IPS DF 6.9 (cell line): ENCODE measurements around the gene CALML3.

Experiments
- DNase-seq: peaks from one replicate; pipeline ENCODE4 v3.0.0-alpha.2; 2013; ENCODE audit warnings: low read depth, low spot score
- H3K27ac ChIP-seq: one replicate; pipeline ENCODE4 v1.5.1; 2013; ENCODE audit warnings: low read length, control low read depth
- H3K27me3 ChIP-seq: 2 replicates; pipeline ENCODE4 v1.6.1; 2013; ENCODE audit warnings: mild to moderate bottlenecking, low read length; ENCODE audit not compliant: control insufficient read depth, insufficient read depth
- H3K36me3 ChIP-seq: 2 replicates; pipeline ENCODE4 v1.6.1; 2013; ENCODE audit warnings: low read length; ENCODE audit not compliant: control insufficient read depth, insufficient read depth
- H3K4me1 ChIP-seq: 2 replicates; pipeline ENCODE4 v1.6.1; 2013; ENCODE audit warnings: low read length; ENCODE audit not compliant: control insufficient read depth, insufficient read depth
- H3K4me3 ChIP-seq: 2 replicates; pipeline ENCODE4 v1.5.1; 2013; ENCODE audit warnings: mild to moderate bottlenecking, low read length
- H3K9me3 ChIP-seq: 2 replicates; pipeline ENCODE4 v1.6.1; 2013; ENCODE audit warnings: low read length, inconsistent platforms; ENCODE audit not compliant: control insufficient read depth, insufficient read depth
- WGBS: extraction: QIAGEN DNeasy Blood & Tissue Kit; methylation state at CpG from one replicate; pipeline ENCODE4 v1.1.7; 2013; ENCODE audit warnings: mixed read lengths, missing lambda C conversion rate; ENCODE audit not compliant: insufficient read length, insufficient coverage; 5-methylcytosine and 5-hydroxymethylcytosine counted together

The CALML3 gene

DNA sequence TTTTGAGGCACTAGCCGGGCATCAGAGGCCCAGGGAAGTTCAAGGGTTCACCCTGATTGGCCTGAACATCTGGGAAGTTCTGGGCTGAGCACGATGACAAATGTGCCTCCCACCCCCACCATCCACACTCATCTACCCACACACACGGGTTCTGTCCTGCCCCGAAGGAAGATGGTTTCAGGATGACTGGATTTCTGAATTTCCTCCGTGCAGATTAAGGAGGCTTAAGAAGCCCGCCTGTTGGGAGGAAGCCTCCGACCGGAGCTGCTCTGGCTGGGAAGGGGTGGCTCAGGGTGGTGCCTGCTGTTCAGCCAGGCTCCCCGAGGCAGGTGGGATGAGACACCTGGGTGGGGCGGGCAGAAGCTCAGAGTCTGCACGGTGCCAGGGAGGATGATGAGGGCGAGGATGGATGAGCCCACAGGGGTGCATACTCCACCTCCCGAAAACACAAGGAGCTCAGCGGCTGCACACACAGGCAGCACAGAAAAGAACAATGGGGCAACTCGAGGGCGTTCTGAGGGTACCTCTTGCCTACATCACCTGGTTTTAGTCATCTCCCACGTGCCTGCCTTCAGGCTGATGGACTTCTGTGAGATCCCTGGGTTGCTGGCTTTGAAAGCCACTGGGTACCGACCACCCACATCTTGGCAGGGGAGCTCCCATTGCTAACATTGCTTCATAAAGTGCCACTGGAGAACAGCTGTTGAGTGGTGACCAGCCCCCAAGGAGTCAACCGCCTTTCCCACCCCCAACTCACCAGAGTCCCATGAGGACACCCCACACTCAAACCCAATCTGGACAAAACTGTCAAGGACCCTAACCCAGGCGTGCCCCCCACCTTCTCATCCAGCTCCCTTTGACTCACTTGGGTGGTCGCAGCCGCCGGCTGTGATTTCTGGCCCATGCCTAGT lies 41.2 kb downstream of the CALML3 start:
- Histone ChIP-seq H3K4me1 (no peaks in the 10 kb centered on the region), H3K4me3 (no peak overlapping the region), H3K27me3 (no peaks in the 10 kb centered on the region), H3K36me3 (no peaks in the 10 kb centered on the region; the same call in 1 of the 2 replicates), H3K9me3 (no peaks in the 10 kb centered on the region), H3K27ac (no peak overlapping the region)
- no CpG with 5 or more reads among the region's 23 CpGs for WGBS
- DNase-seq: no peak

GRCh38 chr10:5566614-5567013 lies 41.9 kb downstream of the CALML3 start:
- no CpG with 5 or more reads among the region's 3 CpGs for WGBS
- no peaks in the 10 kb centered on the region for H3K4me1 ChIP-seq
- no peaks in the 10 kb centered on the region for H3K27me3 ChIP-seq
- no peak for DNase-seq
- no peak overlapping the region for H3K27ac ChIP-seq
- H3K4me3 ChIP-seq: no peak overlapping the region
- H3K36me3 ChIP-seq: no peaks in the 10 kb centered on the region; the same call in 1 of the 2 replicates
- no peaks in the 10 kb centered on the region for H3K9me3 ChIP-seq

DNA sequence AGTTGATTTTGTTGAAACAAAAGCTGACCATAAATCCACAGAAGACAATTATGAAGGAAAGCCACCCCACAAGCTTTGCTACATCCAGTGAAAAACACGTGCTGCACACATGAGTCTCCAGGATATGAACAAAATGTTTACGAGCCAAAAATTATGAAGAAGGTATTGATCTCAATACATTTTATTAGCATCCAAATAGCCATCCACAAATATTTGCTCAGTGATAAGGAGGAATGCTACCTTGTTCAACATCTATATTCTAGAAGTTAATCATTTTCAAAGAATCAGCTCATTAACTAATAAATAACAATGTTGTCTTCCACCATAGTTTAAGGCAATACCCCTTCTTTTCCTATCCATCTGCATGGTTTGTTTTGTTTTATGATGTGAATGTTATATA lies 42.7 kb downstream of the CALML3 start:
- no peak overlapping the region for H3K27ac ChIP-seq
- no peaks in the 10 kb centered on the region for H3K9me3 ChIP-seq
- no peaks in the 10 kb centered on the region; the same call in 1 of the 2 replicates for H3K36me3 ChIP-seq
- no peaks in the 10 kb centered on the region for H3K4me1 ChIP-seq
- DNase-seq: no peak
- H3K4me3 ChIP-seq: no peak overlapping the region
- no peaks in the 10 kb centered on the region for H3K27me3 ChIP-seq
- no CpG with 5 or more reads among the region's 2 CpGs for WGBS

- H3K9me3 ChIP-seq: no peaks in the 10 kb centered on the region
- no peaks in the 10 kb centered on the region; the same call in 1 of the 2 replicates for H3K36me3 ChIP-seq
- no peak overlapping the region for H3K4me3 ChIP-seq
- H3K27me3 ChIP-seq: no peaks in the 10 kb centered on the region
- WGBS: 100% methylated on average over 1 of the region's 2 CpGs
- no peak for DNase-seq
- no peaks in the 10 kb centered on the region for H3K4me1 ChIP-seq
- no peak overlapping the region for H3K27ac ChIP-seq
Observed at GRCh38 chr10:5568984-5569383, 44.2 kb downstream of the CALML3 start.

DNA sequence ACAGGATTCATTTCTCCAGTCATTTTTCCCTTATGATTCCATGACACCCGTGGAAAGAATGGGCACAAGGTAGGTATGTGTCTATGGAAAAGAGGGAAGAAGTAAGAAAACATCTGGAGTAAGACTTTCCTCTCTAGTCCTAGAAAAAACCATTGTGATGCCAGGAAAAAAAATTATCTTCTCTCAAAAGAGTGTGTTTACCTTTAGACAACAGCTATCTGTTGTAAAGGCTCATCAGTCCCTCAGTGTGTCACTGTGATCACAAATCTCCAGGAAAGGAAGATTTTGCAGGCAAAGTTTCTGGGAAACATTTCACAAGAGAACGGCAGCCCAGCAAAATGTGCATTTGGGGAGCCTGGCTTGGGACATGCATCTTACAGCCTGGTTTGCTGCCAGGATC lies 44.8 kb downstream of the CALML3 start:
- no peaks in the 10 kb centered on the region; the same call in 1 of the 2 replicates for H3K36me3 ChIP-seq
- H3K9me3 ChIP-seq: no peaks in the 10 kb centered on the region
- H3K27ac ChIP-seq: no peak overlapping the region
- H3K4me3 ChIP-seq: no peak overlapping the region
- WGBS: no CpG with 5 or more reads among the region's 2 CpGs
- no peaks in the 10 kb centered on the region for H3K4me1 ChIP-seq
- no peaks in the 10 kb centered on the region for H3K27me3 ChIP-seq
- no peak for DNase-seq

DNA sequence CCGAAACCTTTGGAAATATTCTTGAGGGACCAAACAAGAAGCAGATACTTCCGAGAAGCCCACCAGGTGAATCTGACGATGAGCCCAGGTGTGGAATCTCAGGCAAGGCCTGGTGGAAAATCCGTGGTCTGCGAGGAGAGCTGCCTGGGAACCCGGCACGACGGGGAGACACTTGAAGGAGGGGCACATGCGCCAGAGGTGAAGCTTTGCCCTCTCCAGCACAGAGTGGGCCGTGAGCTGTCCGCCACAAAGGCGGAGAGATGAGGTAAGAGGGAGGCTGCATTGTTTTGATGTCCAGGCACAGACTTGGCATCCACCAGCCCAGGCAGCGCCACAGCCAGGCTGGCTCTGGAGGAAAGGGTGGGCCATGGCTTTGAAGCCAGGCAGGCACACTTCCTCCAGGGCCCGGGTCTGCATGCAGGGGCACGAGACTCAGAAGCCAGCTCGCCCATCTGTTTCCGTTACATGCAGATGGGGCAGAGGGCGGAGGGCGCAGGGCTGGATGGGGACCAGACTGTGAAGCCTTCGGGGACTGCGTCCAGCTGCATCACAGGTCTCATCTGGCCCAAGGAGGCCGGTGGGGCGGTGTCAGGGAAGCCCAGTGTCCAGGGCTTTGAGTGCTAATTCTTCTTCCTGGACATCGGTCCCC lies 45.4 kb downstream of the CALML3 start:
- Histone ChIP-seq H3K4me1 (no peaks in the 10 kb centered on the region), H3K4me3 (no peak overlapping the region), H3K27me3 (no peaks in the 10 kb centered on the region), H3K27ac (no peak overlapping the region), H3K36me3 (no peaks in the 10 kb centered on the region; the same call in 1 of the 2 replicates), H3K9me3 (no peaks in the 10 kb centered on the region)
- DNase-seq: no peak
- no CpG with 5 or more reads among the region's 24 CpGs for WGBS

- no peak overlapping the region for H3K4me3 ChIP-seq
- H3K9me3 ChIP-seq: no peaks in the 10 kb centered on the region
- WGBS: no CpG with 5 or more reads among the region's 13 CpGs
- no peaks in the 10 kb centered on the region for H3K27me3 ChIP-seq
- no peaks in the 10 kb centered on the region for H3K4me1 ChIP-seq
- no peak overlapping the region for H3K27ac ChIP-seq
- no peaks in the 10 kb centered on the region; the same call in 1 of the 2 replicates for H3K36me3 ChIP-seq
- no peak for DNase-seq
Observed at GRCh38 chr10:5570979-5571810, 46.4 kb downstream of the CALML3 start.

DNA sequence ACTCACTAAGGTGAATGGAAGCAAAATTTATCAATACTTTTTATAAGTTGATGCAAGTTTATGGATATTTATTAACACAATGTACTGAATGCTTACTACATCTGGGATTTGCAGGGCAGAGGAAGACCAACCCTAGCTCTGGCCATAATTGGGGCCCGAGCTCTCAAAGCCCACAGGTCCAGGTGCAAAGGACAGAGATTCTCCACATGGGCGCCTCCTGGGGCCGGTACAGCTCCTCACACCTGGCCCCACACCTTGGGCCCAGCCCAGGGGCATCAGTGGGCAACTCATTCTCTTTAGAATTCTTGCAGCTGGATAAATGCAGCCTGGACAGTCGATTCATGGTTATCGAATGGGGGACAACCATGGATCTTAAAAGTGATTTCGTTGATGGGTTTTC lies 47.1 kb downstream of the CALML3 start:
- no peaks in the 10 kb centered on the region; the same call in 1 of the 2 replicates for H3K36me3 ChIP-seq
- no peaks in the 10 kb centered on the region for H3K9me3 ChIP-seq
- DNase-seq: no peak
- no peak overlapping the region for H3K27ac ChIP-seq
- H3K4me3 ChIP-seq: no peak overlapping the region
- WGBS: no CpG with 5 or more reads among the region's 6 CpGs
- H3K4me1 ChIP-seq: no peaks in the 10 kb centered on the region
- H3K27me3 ChIP-seq: no peaks in the 10 kb centered on the region

DNA sequence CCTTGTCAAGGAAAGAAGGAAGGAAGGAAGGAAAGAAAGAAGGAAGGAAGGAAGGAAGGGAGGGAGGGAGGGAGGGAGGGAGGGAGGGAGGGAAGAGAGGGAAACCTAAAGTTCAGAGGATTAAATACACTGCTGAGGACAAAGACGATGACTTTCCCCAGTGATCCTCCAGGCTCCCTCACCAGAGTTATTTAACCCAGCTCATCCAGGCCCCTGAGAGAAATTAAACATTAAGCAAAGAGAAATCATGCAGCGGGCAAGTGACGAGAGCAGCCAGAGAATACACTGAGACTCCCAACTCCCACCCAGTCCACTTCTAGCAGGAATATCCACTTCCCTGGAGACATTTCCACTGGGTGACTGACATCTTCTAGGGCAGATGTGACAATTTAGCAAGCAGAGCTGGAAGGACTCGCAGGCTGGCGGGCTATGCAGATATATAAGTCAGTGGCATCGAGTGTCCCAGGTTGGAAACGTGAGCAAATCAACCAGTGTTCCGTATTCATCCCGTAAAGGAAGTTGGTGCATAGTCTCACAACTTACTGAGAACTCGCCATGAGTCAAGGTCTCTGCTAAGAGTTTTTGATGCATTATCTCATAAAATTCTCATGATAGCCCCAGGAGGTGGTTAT lies 48.7 kb downstream of the CALML3 start:
- no peak for DNase-seq
- no CpG with 5 or more reads among the region's 10 CpGs for WGBS

More for the DNA sequence above, 48.7 kb downstream of the CALML3 start:
- no peaks in the 10 kb centered on the region for H3K4me1 ChIP-seq
- no peaks in the 10 kb centered on the region for H3K27me3 ChIP-seq
- no peaks in the 10 kb centered on the region for H3K9me3 ChIP-seq
- no peak overlapping the region for H3K4me3 ChIP-seq
- H3K36me3 ChIP-seq: no peaks in the 10 kb centered on the region; the same call in 1 of the 2 replicates
- H3K27ac ChIP-seq: no peak overlapping the region
